Left cardiac atrium (tissue), 4 donors: ENCODE data around the gene LRBA. TPM values are rescaled to one million over a fixed set of nuclear protein-coding genes. Genes with fewer than 3 reads are reported as not detected.
"Not testable (repeated sequence)": the region's sequence is repeated elsewhere in the genome, so short reads cannot be mapped to it uniquely, and the experiment has no call there.

Experiments
- ATAC-seq, 2 donors: fragments of 200-7000 bp; cut with Tn5 transposase; one replicate each; pipeline ENCODE4 v1.9.1; 2020; ENCODE audit warnings: mild to moderate bottlenecking in 2 of 2, moderate library complexity in 2 of 2
- DNase-seq: peaks from one replicate; pipeline ENCODE4 v3.0.0-alpha.2; 2020
- intact Hi-C, 2 donors: fragments of 100-400 bp; cut with DNase I; formaldehyde crosslinking; loops; one replicate each; pipeline versions ENCODE4 v1.14.1 to v1.15.1; 2022 to 2023
- total RNA-seq, 2 donors: library from RNA; stranded (reverse); fragmentation: NEBNext Ultra II Directional; extraction: Animal tissue kit (Norgen Biotek cat#: 25700); gene quantifications; one replicate each; pipeline ENCODE4 v1.2.1, GENCODE V29; 2021
- donor health status: DM: no; HTN: yes; CAD: no.
- donor health status: DM: no; HTN: yes; CAD: no; lungs with severe emphysema.
- donor health status: DM: yes; HTN: yes; CAD: no.
- donor health status: Dilated cardiomyopathy.

LRBA gene
- total RNA-seq, 2 donors from 2014 or later, result 20.0 to 25.7 TPM

DNA sequence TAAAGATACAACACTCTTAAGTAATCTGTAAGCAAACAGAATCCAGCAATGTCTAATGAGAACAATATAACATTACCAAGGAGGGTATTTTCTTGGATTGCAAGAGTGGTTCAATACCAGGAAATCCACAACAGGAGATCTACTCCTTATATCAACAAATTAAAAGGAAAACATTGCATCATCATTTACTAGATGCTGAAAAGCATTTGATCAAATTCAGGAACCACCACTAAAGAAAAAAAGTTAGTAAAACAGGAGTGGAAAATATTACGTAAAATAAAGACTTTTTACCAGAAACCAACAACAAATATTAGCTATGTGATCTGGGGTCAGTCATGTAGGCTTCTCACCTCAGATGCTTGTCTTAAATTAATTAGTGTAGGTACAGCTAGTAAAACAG, 499.9 kb downstream of the LRBA start:
- DNase-seq, result no peak
- intact Hi-C loops, result no loop called here
- no peak for ATAC-seq

DNA sequence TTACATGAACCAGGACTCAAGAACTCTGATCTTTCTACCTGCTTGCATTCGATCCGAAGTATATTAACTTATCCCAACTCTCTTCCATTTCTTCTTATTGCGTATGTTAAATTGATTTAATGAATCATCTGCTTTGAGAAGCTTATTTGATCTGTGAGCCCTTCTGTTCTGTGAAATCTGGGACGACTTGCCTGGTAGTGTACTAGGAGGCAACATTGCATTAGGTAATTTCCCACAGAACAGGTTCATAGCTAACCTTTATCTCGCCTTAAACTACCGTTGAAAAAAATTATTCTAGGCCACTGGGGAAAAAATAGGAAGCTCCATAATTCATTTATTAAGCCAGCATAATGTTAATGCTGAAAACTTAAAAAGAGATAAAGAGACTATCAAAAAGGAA, 500.4 kb downstream of the LRBA start:
- DNase-seq, result no peak
- intact Hi-C loops, result no loop called here
- no peak for ATAC-seq

- DNase-seq, result no peak
- intact Hi-C loops, result no loop called here
- peak in 1 of 2 donors; percentile 54 for ATAC-seq
Measured at GRCh38 chr4:150510176-150510865, 504.8 kb downstream of the LRBA start.

DNA sequence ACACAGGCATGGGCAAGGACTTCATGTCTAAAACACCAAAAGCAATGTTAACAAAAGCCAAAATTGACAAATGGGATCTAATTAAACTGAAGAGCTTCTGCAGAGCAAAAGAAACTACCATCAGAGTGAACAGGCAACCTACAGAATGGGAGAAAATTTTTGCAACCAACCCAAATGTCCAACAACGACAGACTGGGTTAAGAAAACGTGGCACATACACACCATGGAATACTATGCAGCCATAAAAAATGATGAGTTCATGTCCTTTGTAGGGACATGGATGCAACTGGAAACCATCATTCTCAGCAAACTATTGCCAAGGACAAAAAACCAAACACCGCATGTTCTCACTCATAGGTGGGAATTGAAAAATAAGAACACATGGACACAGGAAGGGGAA, 507.4 kb downstream of the LRBA start:
- intact Hi-C loops, DNase-seq, ATAC-seq: not testable (repeated sequence)

- DNase-seq, result no peak
- intact Hi-C loops, result no loop called here
- ATAC-seq, result no peak
Measured at GRCh38 chr4:150501983-150502382, 513.1 kb downstream of the LRBA start.

DNA sequence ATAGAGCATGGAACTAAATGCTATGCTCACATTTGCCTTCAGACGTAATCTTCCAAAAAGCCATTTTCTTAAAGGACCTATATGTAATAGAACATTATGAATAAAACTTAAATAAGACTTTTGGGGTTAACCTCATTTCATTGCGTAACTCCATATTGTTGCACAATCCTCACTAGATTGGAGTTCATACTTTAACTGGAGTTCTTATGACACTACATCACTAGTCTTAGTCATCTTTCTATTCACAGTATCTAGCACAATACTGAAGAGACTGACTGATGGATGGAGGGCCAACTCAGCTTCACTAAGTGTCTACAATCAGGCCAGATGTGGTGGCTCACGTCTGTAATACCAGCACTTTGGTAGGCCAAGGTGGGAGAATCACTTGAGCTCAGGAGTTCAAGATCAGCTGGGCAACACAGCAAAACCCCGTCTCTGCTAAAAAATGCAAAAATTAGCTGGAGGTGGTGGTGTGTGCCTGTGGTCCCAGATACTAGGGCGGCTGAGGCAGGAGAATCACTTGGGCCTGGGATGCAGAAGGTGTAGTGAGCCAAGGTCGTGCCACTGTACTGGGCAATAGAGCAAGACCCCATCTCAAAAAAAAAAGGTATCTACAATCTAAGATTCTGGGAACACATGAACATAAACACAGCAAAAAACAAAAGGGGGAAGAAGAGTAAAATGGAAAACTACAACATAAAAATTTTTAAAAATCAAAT, 513.9 kb downstream of the LRBA start:
- DNase-seq (no peak), ATAC-seq (peak in 1 of 2 donors; percentile 52)
- intact Hi-C loops, result no loop called here

DNA sequence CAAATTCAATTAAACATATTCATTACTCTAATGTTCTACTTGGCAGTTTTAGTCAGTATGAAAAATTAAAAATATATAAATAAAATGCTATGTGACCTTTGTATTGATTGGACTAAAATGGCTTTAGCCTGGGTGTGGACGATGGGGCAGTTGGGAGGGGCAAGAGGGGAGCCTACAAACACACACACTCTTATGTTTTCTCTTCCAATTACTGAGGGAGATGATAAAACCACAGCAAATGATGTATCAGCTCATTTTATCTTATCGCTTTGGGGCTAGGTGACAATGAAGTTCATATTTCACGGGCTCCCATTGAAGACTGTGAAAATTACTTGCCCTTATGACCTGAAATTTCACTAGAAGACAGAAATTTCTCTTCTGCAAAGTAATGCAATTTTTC, 517.5 kb downstream of the LRBA start:
- intact Hi-C loops, result no loop called here
- DNase-seq (no peak), ATAC-seq (no peak)

DNA sequence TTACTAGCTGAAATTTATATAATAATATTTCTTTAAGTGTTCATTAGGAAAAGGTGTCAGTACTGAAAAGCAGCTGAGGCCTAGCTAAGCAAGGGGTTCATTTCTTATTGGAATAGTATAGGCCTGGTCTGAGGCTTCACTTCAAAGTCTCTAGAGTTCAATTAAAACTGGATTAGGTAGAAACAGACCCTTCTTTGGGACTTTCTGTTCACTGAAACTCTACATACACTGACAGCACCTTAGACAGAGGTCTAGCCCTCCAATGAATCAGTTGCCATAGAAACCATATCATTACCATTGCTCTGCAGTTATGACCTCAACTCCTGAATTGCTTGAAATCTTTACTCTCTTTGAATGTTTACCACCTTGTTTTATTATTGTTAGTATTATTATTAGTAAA, 519.5 kb downstream of the LRBA start:
- ATAC-seq, result no peak
- intact Hi-C loops, result no loop called here
- no peak for DNase-seq

- intact Hi-C loops, result no loop called here
- no peak for ATAC-seq
- DNase-seq, result no peak
Measured at GRCh38 chr4:150493851-150494250, 521.2 kb downstream of the LRBA start.

DNA sequence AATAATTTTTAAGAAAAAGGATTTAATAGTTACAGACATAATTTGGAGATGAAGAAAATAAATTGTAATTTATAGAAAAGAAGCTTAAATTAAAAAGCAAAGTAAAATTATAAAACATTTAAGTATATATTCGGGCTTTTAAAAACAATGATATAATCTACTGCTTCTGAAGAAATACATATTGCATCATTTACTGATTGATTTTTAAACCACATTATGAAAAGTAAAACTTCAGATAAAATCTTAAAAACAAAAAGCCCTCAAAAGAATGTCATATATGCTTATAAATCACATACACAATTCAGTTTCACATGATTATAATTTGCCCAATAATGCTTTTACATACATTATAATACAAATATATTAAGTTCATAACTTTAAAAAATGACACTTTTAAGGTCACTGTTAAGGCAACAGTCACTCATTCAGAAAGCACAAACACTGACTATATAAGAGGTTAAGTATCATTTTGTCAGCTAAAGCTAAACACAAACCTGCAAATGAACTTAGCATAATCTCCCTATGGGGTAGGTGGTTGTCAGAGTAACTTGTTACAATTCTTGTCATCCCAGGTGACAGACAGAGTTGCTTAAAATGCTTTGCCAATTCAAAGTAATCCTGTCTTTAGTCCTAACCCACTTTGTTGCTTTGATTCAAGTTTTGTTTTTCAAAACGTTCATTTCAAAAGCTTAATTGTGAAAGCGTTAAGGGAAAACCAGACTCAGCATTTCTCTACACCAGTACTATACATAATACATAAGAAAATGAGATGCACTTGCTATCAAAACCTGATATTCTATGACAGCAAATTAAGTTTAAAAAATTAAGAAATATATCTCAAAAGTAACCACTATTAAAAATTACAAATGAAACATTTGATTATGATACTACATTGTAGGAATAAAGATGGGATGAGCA, 523.7 kb downstream of the LRBA start:
- ATAC-seq, result no peak
- intact Hi-C loops, result no loop called here
- DNase-seq, result no peak

- intact Hi-C loops, result no loop called here
- DNase-seq, result no peak
- ATAC-seq, result no peak
Measured at GRCh38 chr4:150482581-150482980, 532.5 kb downstream of the LRBA start.

DNA sequence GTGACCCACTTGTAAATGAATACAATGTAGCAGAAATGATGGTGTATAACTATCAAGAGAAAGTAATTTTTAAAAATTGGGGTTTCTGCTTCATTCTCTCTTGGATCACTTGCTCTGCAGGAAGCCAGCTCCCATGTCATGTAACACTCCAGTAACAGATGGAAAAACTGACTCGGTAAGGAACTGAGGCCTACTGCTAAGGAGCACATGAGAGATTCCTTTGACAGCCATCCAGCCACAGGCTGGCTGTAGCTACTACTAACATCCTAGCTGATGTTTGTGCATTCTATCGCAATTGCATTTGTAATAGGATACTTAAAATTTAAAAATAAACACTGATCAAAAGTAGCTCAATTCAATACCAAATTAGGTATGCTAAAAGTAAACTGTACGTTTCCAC, 535.4 kb downstream of the LRBA start:
- DNase-seq (no peak), ATAC-seq (no peak)
- intact Hi-C loops, result no loop called here

DNA sequence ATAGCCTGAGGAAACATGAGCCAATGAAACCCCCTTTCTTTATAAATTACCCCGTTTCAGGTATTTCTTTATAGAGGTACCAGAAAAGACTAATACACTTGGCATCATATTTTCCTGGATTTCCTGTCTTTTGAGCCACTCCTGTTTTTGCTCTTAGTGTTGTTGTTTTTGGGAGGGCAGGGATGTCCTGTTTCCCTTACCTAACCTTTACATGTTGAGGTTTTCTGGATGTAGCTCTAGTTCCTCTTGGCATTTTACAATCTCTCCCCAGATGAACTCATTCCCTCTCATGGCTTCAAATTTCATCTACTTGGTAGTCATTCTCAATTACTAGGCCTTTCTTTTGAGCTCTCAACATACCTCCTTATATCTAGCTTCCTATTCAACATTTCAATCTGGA, 537.2 kb downstream of the LRBA start:
- no peak for ATAC-seq
- intact Hi-C loops, result no loop called here

DNA sequence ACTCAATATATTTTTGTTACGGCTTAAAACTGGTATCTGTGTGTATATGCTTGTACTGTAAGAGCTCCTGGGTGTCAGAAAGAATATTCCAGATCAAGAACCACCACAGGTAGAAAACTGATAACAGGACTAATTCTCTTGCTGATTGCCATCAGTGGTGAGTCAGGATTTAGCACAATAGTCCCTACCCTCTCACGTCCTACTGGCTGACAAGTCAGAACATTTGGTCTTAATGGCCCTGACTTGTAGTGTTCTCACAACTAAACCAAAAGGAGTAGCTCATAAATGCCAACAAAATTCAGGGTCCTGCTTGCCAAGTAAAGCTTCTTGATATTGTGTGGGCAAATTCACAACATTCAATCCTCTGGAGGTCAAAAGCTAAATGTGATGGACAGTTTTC, 538.3 kb downstream of the LRBA start:
- ATAC-seq (no peak), DNase-seq (no peak)
- intact Hi-C loops, result no loop called here

More for the DNA sequence above, 537.2 kb downstream of the LRBA start:
- DNase-seq, result no peak

GRCh38 chr4:150475763-150476162, 539.3 kb downstream of the LRBA start:
- ATAC-seq, result no peak
- intact Hi-C loops, result no loop called here
- DNase-seq, result no peak

GRCh38 chr4:150464523-150464922, 550.6 kb downstream of the LRBA start:
- ATAC-seq, result no peak
- DNase-seq, result no peak
- intact Hi-C loops, result no loop called here

DNA sequence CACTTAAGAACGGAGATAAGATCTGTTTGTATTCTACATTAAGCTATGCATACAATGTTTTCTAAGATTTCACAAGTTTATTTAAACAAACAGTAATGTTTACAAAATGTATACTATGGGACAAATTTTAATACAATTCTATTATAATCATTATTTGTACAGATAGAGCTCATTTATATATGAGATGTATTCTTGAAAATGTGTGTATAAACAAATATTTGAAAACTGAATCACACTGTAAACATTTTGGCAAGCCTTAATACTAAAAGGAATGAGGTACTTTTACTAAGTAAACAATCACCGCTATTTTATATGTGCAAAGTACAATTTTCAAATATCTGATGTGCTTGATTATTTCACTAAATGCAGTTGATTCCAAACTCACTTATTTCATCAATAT, 552.3 kb downstream of the LRBA start:
- ATAC-seq, result no peak
- intact Hi-C loops, result no loop called here

DNA sequence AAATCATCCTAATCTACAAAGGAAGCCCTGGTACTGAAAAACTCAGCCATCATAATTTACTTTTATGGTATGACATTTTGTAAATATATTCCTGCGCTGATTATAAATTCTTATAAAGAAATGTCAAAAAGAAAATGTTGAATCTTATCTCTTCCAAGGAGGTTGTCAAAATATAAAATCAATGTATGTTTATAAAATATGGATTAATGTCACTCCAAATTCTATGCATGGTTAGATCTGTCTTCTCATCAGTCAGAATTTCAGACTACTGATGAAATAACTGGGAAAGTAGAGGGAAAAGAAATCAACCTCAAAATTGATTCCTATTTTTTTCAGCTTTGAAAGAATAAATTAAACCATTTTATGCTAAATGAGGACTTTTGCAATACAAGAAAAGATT, 553.1 kb downstream of the LRBA start:
- intact Hi-C loops, result no loop called here
- ATAC-seq (no peak), DNase-seq (no peak)

More for the DNA sequence above, 552.3 kb downstream of the LRBA start:
- no peak for DNase-seq

- DNase-seq (no peak), ATAC-seq (no peak)
- intact Hi-C loops, result no loop called here
Measured at GRCh38 chr4:150457802-150458201, 557.3 kb downstream of the LRBA start.

GRCh38 chr4:150451883-150452282, 563.2 kb downstream of the LRBA start:
- DNase-seq (no peak), ATAC-seq (no peak)
- intact Hi-C loops, result no loop called here
